GM11168 (cell line): ENCODE data around the gene CTSZ.
"Not testable (repeated sequence)": the region's sequence is repeated elsewhere in the genome, so short reads cannot be mapped to it uniquely, and the experiment has no call there.

ENCODE experiments used
- in situ Hi-C: fragments of 300-500 bp; cut with MboI; formaldehyde crosslinking; loops from one replicate; pipeline ENCODE4 v1.12.0; 2022; ENCODE audit warnings: low sequenced_read_pairs; ENCODE audit not compliant: unreplicated experiment

The CTSZ gene

DNA sequence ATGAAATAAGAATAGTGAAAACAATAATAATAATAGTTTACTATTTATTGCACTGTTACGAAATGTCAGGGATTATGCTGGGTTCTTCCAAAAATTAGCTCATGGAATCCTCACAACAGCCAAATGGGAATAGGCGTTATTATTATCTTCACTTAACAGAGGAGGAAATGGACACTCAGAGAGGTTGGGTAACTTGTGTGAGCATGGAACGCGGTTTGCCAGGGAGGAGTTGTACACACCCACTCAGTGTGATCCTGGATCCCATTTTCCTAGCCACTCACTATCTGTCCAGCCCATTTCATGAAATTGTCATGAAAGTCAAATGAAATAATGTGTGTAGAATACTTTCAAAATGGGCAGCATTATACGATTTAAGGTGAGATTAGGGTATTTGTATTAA, 21.4 kb downstream of the CTSZ start:
- in situ Hi-C loops, result no loop called here

DNA sequence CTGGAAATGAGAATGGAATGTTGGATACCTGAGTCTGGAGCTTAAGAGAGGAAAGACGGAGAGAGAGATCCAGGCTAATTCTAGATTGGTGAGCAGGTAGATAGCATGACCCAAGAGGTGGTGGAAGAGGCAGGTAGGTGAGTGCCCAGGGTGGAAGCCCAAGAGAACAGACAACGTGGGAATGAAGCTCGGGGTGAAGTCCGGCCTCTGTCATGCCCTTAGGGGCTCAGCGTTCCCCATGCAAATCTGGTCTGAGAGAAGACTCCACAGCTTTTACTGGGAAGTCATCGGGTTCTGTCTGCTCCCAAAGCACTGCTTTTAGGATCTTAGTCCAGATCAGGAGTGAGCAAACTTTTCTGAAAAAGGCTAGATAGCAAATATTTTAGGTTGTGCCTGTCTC, 22.4 kb downstream of the CTSZ start:
- in situ Hi-C loops, result no loop called here

DNA sequence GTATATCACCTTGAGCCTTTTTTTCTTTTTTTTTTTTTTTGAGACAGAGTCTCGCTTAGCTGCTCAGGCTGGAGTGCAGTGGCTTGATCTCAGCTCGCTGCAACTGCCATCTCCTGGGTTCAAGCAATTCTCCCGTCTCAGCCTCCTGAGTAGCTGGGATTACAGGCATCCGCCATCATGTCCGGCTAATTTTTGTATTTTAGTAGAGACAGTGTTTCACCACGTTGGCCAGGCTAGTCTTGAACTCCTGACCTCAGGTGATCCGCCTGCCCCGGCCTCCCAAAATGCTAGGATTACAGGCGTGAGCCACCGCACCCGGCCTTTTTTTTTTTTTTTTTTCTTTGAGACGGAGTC, 24.0 kb downstream of the CTSZ start:
- in situ Hi-C loops, result not testable (repeated sequence)

DNA sequence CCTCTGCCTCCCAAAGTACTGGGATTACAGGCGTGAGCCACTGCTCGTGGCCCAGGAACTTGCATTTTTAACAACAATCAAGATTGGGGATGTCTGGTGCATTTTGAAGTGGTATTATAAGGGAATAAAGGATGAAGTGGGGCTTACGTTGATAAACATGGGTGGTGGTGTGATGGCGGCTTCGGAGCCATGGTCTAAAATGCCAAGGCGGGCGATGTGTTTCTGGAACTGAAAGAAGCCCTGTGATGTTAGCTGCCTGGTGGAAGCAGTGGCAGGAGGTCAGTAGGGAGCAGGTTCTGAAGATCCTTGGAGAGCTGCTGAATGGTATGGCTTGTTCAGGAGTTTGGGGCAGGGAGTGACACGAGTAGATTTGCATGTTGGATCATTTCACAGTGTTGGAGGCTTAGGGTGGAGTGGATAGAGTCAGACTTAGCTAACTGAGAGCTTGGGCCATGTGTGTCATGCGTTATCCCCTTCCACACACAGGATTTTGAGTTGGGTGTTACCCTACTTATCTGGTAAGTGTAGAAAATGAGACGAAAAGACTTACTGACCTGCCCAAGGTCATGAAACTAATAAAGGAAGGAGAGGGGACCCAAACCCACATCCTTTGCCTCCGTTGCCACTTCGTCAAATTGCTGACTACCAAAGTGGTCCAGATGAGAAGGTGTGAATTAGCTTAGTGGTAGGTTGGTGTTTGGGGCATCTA, 24.5 kb downstream of the CTSZ start:
- in situ Hi-C loops, result no loop called here

DNA sequence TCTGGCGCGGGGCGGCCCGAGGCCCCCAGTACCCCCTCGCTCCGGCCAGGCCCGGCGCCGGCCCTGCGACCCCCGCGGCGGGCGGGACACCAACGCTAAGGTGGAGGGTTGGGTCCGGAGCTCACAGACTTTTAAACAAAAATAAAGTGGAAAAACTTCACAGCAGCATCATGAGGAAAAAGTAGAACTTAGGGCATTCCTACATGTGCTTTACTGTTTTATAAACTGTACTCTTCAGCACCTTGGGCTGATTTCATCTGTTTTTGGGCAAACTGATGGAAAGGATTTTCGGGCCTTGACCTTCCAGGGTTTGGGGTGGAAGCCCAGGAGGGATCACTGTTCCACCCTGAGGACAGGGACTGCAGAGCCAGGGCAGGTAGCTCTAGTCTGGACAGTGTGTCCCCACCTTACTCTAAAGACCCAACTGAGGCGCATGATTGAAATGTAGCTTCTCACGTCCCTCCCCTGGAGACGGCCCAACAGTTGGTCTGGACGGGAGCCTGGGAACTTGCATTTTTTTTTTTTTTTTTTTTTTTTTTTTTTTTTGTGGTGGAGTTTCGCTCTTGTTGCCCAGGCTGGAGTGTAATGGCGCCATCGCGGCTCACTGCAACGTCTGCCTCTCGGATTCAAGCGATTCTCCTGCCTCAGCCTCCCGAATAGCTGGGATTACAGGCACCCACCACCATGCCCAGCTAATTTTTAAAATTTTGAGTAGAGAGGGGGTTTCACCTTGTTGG, 25.3 kb downstream of the CTSZ start:
- in situ Hi-C loops, result no loop called here

DNA sequence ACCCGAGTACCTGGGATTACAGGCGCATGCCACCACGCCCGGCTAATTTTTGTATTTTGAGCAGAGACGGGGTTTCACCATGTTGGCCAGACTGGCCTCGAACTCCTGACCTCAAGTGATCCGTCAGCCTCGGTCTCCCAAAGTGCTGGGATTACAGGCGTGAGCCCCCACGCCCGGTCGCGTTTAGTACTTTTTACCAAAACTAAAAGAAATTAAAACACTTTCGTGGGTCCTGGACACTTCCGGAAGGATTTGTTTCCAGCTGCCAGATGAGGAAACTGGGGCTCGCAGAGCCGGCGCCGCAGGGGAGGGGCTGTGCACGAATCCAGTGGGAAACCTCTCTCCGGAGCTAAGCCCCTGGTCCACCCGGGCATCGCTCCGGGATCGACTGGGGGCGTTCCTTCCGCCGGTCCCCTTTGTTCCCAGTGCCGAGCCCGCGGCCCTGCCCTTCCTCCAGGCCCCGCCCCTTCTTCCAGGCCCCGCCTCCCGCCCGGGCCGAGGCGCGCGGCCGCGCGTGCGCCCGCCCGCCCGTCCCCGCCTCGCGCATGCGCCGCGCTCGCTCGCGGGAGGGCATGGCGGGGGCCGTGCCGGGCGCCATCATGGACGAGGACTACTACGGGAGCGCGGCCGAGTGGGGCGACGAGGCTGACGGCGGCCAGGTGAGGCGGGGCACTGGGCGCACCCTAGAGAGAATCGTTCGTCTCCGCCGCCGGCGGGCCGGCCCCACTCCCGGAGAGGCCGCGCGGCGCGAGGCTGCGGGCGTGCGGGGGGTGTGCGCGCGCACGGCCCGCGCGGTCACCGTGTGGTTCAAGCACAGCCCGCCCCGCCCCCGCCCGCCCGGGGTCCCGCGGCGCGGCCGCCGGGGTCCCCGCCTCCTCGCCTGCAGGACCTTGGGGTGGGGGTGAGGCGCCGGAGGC, 26.1 kb downstream of the CTSZ start, which contains the start of gene NELFCD:
NELFCD (plus strand) TSS at position 546 of the 917 bp plus-strand sequence; CDS start at position 600, 54 bp downstream.
- in situ Hi-C loops, result no loop called here

DNA sequence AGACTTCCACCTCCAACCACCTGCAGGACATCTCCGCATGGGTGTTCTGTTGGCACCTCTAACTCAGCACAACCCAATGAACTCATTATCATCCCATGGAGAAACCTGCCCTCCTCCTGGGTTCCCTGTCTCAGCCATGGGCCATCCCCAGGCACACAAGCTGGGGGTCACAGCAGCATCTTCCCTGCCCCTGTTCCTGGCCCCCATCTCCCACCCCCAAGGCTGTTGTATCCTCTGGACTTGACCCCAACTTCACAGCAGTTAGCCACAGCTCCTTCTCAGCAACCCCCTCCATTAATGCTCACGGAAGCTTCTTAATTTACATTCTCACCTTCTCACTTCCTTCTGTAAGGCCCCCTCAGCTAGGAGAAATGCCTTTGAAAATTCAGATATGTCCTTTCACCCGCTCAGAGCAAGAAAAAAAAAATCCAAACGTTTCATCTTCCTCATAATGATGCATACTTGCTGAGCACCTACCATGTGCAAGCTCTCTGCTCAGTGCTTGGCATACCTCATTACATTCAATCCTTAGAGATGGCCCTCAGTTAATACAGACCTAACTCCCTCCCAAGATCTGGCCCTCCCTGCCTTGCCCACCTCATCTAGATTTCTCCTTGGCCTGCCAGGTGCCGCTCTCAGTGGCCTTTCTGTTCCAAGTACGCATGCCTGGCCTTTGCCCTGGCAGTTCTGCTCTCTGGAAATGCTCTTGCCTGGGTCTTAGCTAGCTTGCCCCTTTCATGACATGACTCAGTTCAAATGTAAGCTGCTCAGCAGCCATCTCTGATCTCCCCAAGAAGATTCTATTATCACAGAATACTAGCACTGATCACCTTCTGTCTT, 28.5 kb downstream of the CTSZ start:
- in situ Hi-C loops, result no loop called here

DNA sequence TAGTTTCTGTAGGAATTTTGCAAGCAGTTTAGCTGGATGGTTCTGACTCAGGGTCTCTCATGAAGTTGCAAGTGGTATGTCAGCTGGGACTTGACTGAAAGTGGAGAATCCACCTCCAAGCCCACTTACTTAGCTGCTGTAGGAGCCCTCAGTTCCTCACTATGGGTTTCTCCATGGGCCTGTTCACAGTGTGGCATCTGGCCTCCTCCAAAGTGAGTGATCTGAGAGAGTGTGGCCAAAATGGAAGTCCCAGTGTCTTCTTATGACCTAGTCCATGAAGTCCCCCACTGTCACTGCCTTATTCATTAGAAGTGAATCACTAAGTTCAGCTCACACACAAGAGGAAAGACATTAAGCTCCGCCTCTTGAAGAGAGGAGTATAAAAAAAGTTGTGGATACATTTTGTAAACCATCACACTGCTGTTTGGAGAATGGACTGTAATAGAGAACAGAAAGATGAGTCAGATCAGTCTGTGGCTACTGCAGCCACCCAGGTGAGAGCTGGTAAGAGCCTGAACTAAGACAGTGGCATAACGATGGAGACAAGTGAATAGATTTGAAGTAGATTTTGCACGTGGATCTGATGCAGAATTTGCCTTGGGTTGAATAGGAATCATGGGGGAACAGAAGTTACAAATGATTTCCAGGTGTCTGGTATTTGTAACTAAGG, 30.9 kb downstream of the CTSZ start:
- in situ Hi-C loops, result no loop called here

DNA sequence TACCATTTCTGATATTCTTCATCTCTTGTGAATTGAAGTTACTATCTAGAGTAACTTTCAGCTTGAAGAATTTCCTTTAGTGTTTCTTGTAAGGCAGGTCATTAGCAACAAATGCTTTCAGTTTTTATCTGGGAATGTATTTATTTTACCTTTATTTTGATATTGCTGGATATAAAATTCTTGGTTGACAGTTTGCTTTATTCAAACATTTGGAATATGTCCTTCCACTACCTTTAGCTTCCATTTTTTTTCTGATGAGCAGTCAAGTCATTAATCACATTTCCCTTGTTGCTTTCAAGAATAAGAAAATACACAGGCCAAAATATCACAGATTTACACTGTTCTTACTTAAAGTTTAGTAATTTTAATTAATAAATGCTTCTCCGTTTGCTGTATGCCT, 31.7 kb downstream of the CTSZ start:
- in situ Hi-C loops, result no loop called here

DNA sequence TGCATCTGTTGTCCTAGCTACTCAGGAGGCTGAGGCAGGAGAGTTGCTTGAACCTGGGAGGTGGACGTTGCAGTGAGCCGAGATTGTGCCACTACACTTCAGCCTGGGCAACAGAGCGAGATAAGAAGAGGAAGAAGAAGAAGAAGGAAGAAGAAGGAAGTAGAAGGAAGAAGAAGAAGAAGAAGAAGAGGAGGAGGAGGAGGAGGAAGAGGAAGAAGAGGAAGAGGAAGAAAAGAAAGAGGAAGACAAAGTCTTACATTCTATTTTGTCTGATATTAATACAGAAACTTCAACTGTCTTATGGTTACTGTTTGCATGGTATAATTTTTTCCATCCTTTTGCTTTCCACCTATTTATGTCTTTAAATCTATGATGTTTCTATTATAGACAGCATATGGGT, 33.2 kb downstream of the CTSZ start:
- in situ Hi-C loops, result no loop called here

DNA sequence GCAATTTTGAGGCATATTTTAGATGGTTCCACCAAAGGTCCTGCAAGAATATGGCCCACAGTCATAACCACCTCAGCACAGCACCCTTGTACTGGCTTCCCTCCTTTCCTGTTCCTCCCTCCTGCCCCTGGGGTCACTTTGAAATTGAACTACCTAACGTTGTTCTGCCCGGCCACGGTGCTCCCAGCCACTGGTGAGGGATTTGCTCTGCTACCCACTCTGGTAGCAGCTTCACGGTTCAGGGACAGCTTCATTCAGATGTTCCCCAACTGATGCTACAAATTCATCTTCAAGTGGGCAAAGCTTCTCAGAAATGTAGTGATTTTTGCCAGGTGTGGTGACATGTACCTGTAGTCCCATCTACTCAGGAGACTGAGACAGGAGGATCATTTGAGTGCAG, 33.9 kb downstream of the CTSZ start:
- in situ Hi-C loops, result no loop called here

DNA sequence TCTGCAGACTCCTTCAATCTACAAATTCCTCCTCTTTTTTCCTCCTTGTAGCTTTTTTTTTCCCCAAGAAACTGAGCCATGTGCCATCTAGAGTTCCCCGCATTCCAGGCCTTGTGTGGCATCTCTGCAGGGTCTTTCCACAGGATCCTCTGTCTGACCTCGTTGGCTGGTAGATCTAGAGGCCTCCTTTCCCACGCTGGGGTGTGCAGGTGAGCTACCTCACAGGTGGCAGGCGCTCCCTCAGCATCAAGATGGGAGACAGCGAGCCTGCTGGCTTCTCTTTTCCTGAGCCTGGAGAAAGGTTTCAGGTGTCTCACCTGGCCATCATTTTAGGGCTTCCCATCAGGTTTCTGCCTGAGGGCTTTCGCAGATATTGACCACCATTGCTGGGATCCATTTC, 35.6 kb downstream of the CTSZ start:
- in situ Hi-C loops, result no loop called here

DNA sequence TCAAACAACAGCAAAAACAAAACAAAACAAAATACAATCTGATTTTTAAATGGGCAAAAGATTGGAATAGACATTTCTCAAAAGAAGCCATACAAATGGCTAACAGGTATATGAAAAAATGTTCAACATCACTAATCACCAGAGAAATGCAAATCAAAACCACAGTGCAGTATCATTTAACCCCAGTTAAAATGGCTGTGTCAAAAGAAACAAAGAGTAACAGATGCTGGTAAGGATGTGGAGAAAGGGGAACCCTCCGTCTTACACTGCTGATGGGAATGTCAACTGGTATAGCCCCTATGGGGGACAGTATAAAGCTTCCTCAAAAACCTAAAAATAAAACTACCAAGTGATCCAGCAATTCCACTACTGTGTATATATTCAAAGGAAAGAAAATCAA, 36.9 kb downstream of the CTSZ start:
- in situ Hi-C loops, result no loop called here

DNA sequence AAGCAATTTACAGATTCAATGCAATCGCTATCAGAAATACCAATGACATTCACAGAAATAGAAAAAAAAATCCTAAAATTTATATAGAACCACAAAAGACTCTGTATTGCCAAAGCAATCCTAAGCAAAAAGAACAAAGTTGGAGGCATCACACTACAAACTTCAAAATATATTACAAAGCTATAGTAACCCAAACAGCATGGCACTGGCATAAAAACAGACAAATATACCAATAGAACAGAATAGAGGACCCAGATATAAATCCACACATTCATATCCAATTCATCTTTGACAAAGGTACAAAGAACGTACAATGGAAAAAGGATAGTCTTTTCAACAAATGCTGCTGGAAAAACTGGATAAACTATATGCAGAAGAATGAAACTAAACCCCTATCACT, 37.6 kb downstream of the CTSZ start:
- in situ Hi-C loops, result no loop called here

DNA sequence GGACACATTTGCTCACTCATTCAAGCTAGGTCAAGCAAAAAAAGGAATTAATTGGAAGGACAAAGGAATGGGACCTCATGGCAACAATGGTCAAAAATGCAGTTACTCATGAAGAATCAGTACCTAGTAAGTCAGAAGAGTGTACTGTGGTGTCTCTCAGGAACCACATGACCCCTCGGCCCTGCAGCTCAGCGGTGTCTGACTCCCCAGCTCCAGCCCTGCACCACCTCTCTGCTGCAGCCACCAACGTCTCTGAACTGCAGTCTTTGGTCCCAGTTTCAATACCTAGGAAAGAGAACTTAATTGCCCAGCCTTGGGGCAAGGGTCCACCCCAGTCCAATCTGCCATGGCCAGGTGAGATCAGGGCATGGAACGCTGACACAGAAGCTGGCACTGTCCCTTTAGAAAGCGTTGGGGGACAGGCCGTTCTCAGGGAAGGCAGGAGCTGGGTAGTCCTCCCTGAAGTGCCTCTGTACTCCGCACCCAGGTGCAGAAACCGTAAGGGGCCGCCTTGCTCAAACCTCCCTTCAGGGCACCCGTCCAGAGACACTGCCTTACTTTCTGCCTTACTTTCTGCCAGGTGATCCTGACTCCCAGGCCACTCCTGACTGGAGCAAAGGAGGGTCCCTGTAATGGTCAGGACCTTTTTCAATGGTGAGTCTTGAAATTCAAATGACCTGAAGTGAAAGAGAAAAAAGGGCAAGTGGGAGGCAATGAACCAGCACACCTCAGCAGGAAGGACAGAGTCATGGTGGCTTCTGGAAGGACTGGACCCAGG, 39.2 kb downstream of the CTSZ start:
- in situ Hi-C loops, result no loop called here

DNA sequence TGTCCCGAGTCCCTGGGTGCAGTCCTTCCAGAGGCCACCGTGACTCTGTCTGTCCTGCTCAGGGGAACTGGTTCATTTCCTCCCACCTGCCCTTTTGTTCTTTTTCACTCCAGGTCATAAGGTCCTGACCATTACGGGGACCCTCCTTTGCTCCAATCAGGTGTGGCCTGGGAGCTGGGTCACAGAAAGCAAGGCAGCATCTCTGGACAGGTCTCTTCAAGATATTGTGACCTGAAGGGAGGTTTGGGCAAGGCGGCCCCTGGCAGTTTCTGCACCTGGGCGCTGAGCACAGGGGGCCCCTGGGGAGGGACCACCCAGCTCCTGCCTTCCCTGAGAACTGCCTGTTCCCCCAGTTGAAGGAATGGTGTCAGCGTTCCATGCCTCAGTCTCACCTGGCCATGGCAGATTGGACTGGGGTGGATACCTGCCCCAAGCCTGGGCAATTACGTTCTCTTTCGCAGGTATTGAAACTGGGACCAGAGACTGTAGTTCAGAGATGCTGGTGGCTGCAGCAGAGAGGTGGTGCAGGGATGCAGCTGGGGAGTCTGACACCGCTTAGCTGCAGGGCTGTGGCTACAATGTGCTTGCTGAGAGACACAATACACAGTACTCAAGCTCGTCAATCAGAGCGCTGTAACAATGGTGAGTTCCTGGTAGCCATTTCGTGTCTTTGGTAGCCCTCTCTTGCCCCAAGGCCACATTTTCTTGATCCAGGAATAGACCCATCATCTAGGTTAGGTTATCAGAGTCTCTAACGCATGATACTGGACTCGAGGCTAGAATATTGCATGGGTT, 41.6 kb downstream of the CTSZ start:
- in situ Hi-C loops, result no loop called here

DNA sequence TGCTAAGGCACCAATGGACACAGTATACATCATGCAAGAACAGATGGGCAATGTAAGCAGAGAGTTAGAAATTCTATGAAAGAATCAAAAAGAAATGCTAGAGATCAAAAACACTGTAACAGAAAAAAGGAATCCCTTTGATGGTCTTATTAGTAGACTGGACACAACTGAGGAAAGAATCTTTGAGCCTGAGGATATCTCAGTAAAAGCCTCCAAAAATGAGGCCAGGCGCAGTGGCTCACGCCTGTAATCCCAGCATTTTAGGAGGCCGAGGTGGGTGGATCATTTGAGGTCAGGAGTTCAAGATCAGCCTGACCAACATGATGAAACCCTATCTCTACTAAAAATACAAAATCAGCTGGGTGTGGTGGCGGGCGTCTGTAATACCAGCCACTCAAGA, 43.1 kb downstream of the CTSZ start:
- in situ Hi-C loops, result not testable (repeated sequence)

DNA sequence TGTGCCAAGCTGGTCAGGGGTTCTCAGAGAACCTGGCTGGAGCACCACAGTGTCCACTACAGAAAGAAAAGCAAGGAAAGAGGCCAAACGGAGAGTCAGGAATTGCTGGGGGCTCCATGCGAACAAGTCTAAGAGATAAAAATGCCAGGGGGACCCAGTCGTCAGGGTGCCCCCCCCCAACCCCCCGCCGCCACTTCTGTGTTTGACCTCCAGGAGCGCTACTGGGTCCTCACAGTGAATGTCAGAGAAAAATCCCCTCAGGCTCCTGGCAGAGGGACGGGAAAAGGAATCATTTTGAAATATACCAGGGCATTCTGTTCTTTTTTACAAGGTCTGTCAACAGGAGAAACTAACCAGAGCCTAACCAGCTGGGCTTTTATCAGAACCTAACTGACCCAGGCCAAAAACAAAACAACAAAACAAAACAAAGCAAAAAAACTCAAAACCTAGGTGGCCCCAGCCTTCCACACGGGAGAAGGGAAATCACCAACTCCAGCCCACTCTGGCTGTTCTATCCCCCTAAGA, 43.9 kb downstream of the CTSZ start:
- in situ Hi-C loops, result no loop called here
